ENCODE data around the gene RFX3. TPM values are rescaled to one million over a fixed set of nuclear protein-coding genes. Genes with fewer than 3 reads are reported as not detected.

The RFX3 gene
- total and polyA plus RNA-seq, 2 experiments from 2014 or later, result 5.8 to 7.9 TPM

GRCh38 chr9:3385871-3386270 is 139.9 kb downstream of the RFX3 start:
- H3K79me2 ChIP-seq, result no peaks in the 10 kb centered on the region
- no peaks in the 10 kb centered on the region for H3K9me2 ChIP-seq (replicated peaks; ENCODE audit: insufficient read depth)
- TF ChIP-seq EZH2phosphoT487 (IDR thresholded peaks at IDR 0.05; ENCODE audit: low read depth, severe bottlenecking, unreplicated experiment), result no peak
- H3K4me1 ChIP-seq (ENCODE audit: insufficient read depth), result no peaks in the 10 kb centered on the region
- H3K4me3 ChIP-seq, result no peak overlapping the region
- 96% methylated on average over 1 of the region's 1 CpG for WGBS (ENCODE audit: low lambda C conversion rate, missing lambda C conversion rate)
- H3K9me3 ChIP-seq (ENCODE audit: low read depth), result no peaks in the 10 kb centered on the region
- H3K27ac ChIP-seq, result no peak overlapping the region
- no peaks in the 10 kb centered on the region for H3K27me3 ChIP-seq
- DNase-seq (ENCODE audit: low spot score), result no peak
- H3K36me3 ChIP-seq (replicated peaks; ENCODE audit: insufficient read depth, low read depth), result no peaks in the 10 kb centered on the region
- H3K4me2 ChIP-seq, result no peak overlapping the region
- H2AFZ ChIP-seq, result no peak overlapping the region
- no peaks in the 10 kb centered on the region for H4K20me1 ChIP-seq (ENCODE audit: insufficient read depth, poor library complexity, severe bottlenecking)

- Histone ChIP-seq H3K9me3 (ENCODE audit: low read depth) (no peaks in the 10 kb centered on the region), H3K36me3 (replicated peaks; ENCODE audit: insufficient read depth, low read depth) (no peaks in the 10 kb centered on the region), H3K4me1 (ENCODE audit: insufficient read depth) (no peaks in the 10 kb centered on the region), H3K27ac (no peak overlapping the region), H2AFZ (no peak overlapping the region), H3K4me2 (no peak overlapping the region), H3K9me2 (replicated peaks; ENCODE audit: insufficient read depth) (no peaks in the 10 kb centered on the region), H3K79me2 (peaks cover 16% of the 10 kb centered on the region), H3K27me3 (no peaks in the 10 kb centered on the region), H3K4me3 (no peak overlapping the region), H4K20me1 (ENCODE audit: insufficient read depth, poor library complexity, severe bottlenecking) (no peaks in the 10 kb centered on the region)
- WGBS (ENCODE audit: low lambda C conversion rate, missing lambda C conversion rate), result 94% methylated on average over 2 of the region's 2 CpGs
- TF ChIP-seq EZH2 (IDR thresholded peaks at IDR 0.05; ENCODE audit: borderline replicate concordance) (no peak), CTCF (IDR thresholded peaks at IDR 0.05; ENCODE audit: poor library complexity) (no peak), EZH2phosphoT487 (IDR thresholded peaks at IDR 0.05; ENCODE audit: low read depth, severe bottlenecking, unreplicated experiment) (no peak)
- DNase-seq (ENCODE audit: low spot score), result no peak
Measured at GRCh38 chr9:3371842-3372241, 154.0 kb downstream of the RFX3 start.

GRCh38 chr9:3370715-3371114 is 155.1 kb downstream of the RFX3 start:
- Histone ChIP-seq H3K36me3 (replicated peaks; ENCODE audit: insufficient read depth, low read depth) (no peaks in the 10 kb centered on the region), H3K27ac (no peak overlapping the region), H3K4me1 (ENCODE audit: insufficient read depth) (no peaks in the 10 kb centered on the region), H3K9me3 (ENCODE audit: low read depth) (no peaks in the 10 kb centered on the region), H3K4me2 (no peak overlapping the region), H4K20me1 (ENCODE audit: insufficient read depth, poor library complexity, severe bottlenecking) (no peaks in the 10 kb centered on the region), H3K4me3 (no peak overlapping the region), H3K27me3 (no peaks in the 10 kb centered on the region), H3K9me2 (replicated peaks; ENCODE audit: insufficient read depth) (no peaks in the 10 kb centered on the region), H2AFZ (no peak overlapping the region), H3K79me2 (peaks cover 16% of the 10 kb centered on the region)
- DNase-seq (ENCODE audit: low spot score), result no peak
- TF ChIP-seq CTCF (IDR thresholded peaks at IDR 0.05; ENCODE audit: poor library complexity) (no peak), EZH2phosphoT487 (IDR thresholded peaks at IDR 0.05; ENCODE audit: low read depth, severe bottlenecking, unreplicated experiment) (no peak), EZH2 (IDR thresholded peaks at IDR 0.05; ENCODE audit: borderline replicate concordance) (no peak)

GRCh38 chr9:3367185-3367584 is 158.6 kb downstream of the RFX3 start:
- Histone ChIP-seq H4K20me1 (ENCODE audit: insufficient read depth, poor library complexity, severe bottlenecking) (no peaks in the 10 kb centered on the region), H3K9me2 (replicated peaks; ENCODE audit: insufficient read depth) (no peaks in the 10 kb centered on the region), H3K9me3 (ENCODE audit: low read depth) (no peaks in the 10 kb centered on the region), H3K4me2 (no peak overlapping the region), H3K36me3 (replicated peaks; ENCODE audit: insufficient read depth, low read depth) (no peaks in the 10 kb centered on the region), H3K79me2 (no peaks in the 10 kb centered on the region), H3K27me3 (no peaks in the 10 kb centered on the region), H3K4me1 (ENCODE audit: insufficient read depth) (no peaks in the 10 kb centered on the region), H3K4me3 (no peak overlapping the region), H2AFZ (no peak overlapping the region), H3K27ac (no peak overlapping the region)
- WGBS (ENCODE audit: low lambda C conversion rate, missing lambda C conversion rate), result 89% methylated on average over 2 of the region's 2 CpGs
- DNase-seq (ENCODE audit: low spot score), result no peak
- TF ChIP-seq EZH2phosphoT487 (IDR thresholded peaks at IDR 0.05; ENCODE audit: low read depth, severe bottlenecking, unreplicated experiment) (no peak), EZH2 (IDR thresholded peaks at IDR 0.05; ENCODE audit: borderline replicate concordance) (no peak), CTCF (IDR thresholded peaks at IDR 0.05; ENCODE audit: poor library complexity) (no peak)
